Stimulated activated naive CD4-positive, alpha-beta T cell treated with Interleukin-2 at 50 U/mL for 16 hours (primary cell): ENCODE measurements around the gene ACOT2.
"Not testable (repeated sequence)": the region's sequence is repeated elsewhere in the genome, so short reads cannot be mapped to it uniquely, and the experiment has no call there.

Source experiments
- DNase-seq: peaks from one replicate; lab custom pipeline; 2025; lab: John Stamatoyannopoulos, UW

ACOT2 gene

GRCh38 chr14:73569185-73569958 lies at the start of gene ACOT2:
Gene ACOT2, plus strand, starts transcription at chr14:73569213. Its CDS starts 28 bp downstream, at chr14:73569241.
- DNase-seq = peak; percentile 90

GRCh38 chr14:73521229-73521628 lies 47.8 kb upstream of the ACOT2 start:
- DNase-seq = no peak

- no peak for DNase-seq
Measured at GRCh38 chr14:73524493-73524892, 44.5 kb upstream of the ACOT2 start.

- DNase-seq = no peak
Measured at GRCh38 chr14:73526036-73526984, 42.7 kb upstream of the ACOT2 start.

- not testable (repeated sequence) for DNase-seq
Measured at GRCh38 chr14:73529356-73529755, 39.7 kb upstream of the ACOT2 start.

GRCh38 chr14:73531971-73532370 lies 37.0 kb upstream of the ACOT2 start:
- DNase-seq = not testable (repeated sequence)

GRCh38 chr14:73537244-73538045 lies 31.6 kb upstream of the ACOT2 start:
- DNase-seq = not testable (repeated sequence)

GRCh38 chr14:73539017-73539416 lies 30.0 kb upstream of the ACOT2 start:
- DNase-seq = peak; percentile 22

GRCh38 chr14:73542961-73543360 lies 26.1 kb upstream of the ACOT2 start:
- DNase-seq = not testable (repeated sequence)

GRCh38 chr14:73545353-73545752 lies 23.7 kb upstream of the ACOT2 start:
- not testable (repeated sequence) for DNase-seq

- not testable (repeated sequence) for DNase-seq
Measured at GRCh38 chr14:73549097-73549496, 19.9 kb upstream of the ACOT2 start.

- DNase-seq = not testable (repeated sequence)
Measured at GRCh38 chr14:73549889-73550524, 19.0 kb upstream of the ACOT2 start.

- no peak for DNase-seq
Measured at GRCh38 chr14:73553845-73554244, 15.2 kb upstream of the ACOT2 start.

GRCh38 chr14:73557201-73557600 lies 11.8 kb upstream of the ACOT2 start:
- not testable (repeated sequence) for DNase-seq

GRCh38 chr14:73558238-73558637 lies 10.8 kb upstream of the ACOT2 start:
- DNase-seq = not testable (repeated sequence)

- not testable (repeated sequence) for DNase-seq
Measured at GRCh38 chr14:73562256-73562655, 6.8 kb upstream of the ACOT2 start.

- not testable (repeated sequence) for DNase-seq
Measured at GRCh38 chr14:73562696-73563095, 6.3 kb upstream of the ACOT2 start.

- DNase-seq = not testable (repeated sequence)
Measured at GRCh38 chr14:73566431-73566830, 2.6 kb upstream of the ACOT2 start.

GRCh38 chr14:73566935-73567334 lies 2.1 kb upstream of the ACOT2 start:
- DNase-seq = not testable (repeated sequence)

GRCh38 chr14:73567358-73567757 lies 1.7 kb upstream of the ACOT2 start:
- DNase-seq = no peak
